H1 (cell line): ENCODE results near the gene LRRC56. TPM values are rescaled to one million over a fixed set of nuclear protein-coding genes. Genes with fewer than 3 reads are reported as not detected.

ENCODE experiments used
- CTCF ChIA-PET: fragments of 300-600 bp; sonication (Branson Sonifier 250); formaldehyde crosslinking; loops from one replicate; lab custom pipeline; 2021; ENCODE audit not compliant: partially characterized antibody; lab: Charles Lee
- POLR2A ChIA-PET: fragments of 300-600 bp; sonication (Branson Sonifier 250); formaldehyde crosslinking; loops from one replicate; lab custom pipeline; 2021; ENCODE audit warnings: inconsistent platforms; ENCODE audit not compliant: partially characterized antibody; lab: Charles Lee
- DNase-seq, 2 experiments: peaks; one replicate each; pipeline versions ENCODE4 v3.0.0 to v3.0.0-alpha.2; 2010 to 2022; ENCODE audit warnings: low spot score in 2 of 2, low read depth in 1 of 2, mixed read lengths in 1 of 2
- FAIRE-seq: peaks from 2 replicates; lab custom pipeline; 2011; peaks lifted over from hg19 to GRCh38; lab: Jason Lieb, UNC
- H2AFZ ChIP-seq: 2 replicates; pipeline ENCODE4 v1.8.1; 2012; ENCODE audit warnings: low read length, inconsistent platforms
- H2AK5ac ChIP-seq: 2 replicates; pipeline ENCODE4 v1.6.1; 2013; ENCODE audit warnings: low read depth, low read length
- H2BK120ac ChIP-seq: replicated peaks from 2 replicates; pipeline ENCODE3; 2013; ENCODE audit warnings: low read depth, low read length, inconsistent platforms
- H2BK12ac ChIP-seq: 2 replicates; pipeline ENCODE4 v1.6.1; 2013; ENCODE audit warnings: low read depth, low read length
- H2BK15ac ChIP-seq: 2 replicates; pipeline ENCODE4 v1.6.1; 2013; ENCODE audit warnings: low read length
- H2BK20ac ChIP-seq: 2 replicates; pipeline ENCODE4 v1.6.1; 2013; ENCODE audit warnings: low read length
- H2BK5ac ChIP-seq: 2 replicates; pipeline ENCODE4 v1.6.1; 2013; ENCODE audit warnings: low read depth, low read length
- H3K14ac ChIP-seq: 2 replicates; pipeline ENCODE4 v1.6.1; 2013; ENCODE audit warnings: inconsistent platforms; ENCODE audit not compliant: insufficient read length
- H3K18ac ChIP-seq: 2 replicates; pipeline ENCODE4 v1.6.1; 2013; ENCODE audit warnings: low read length; ENCODE audit errors: extremely low read depth
- H3K23ac ChIP-seq: 2 replicates; pipeline ENCODE4 v1.6.1; 2013; ENCODE audit warnings: inconsistent platforms; ENCODE audit not compliant: insufficient read length
- H3K23me2 ChIP-seq: 2 replicates; pipeline ENCODE4 v1.6.1; 2013; ENCODE audit warnings: low read depth, low read length
- H3K27ac ChIP-seq: 2 replicates; pipeline ENCODE4 v1.6.1; 2011; ENCODE audit warnings: low read depth, low read length, inconsistent platforms
- H3K27me3 ChIP-seq, 4 experiments: replicated peaks in 1 of 4; 1 replicate in 1 of 4; 2 replicates in 3 of 4; pipeline versions ENCODE4 v1.6.1 to v1.8.1; 2011 to 2013; ENCODE audit warnings: low read length in 3 of 4, mild to moderate bottlenecking in 3 of 4, inconsistent platforms in 2 of 4, mixed read lengths in 2 of 4, moderate library complexity in 1 of 4; ENCODE audit not compliant: control insufficient read depth in 3 of 4, insufficient read depth in 3 of 4; ENCODE audit errors: extremely low read depth in 1 of 4
- H3K36me3 ChIP-seq, 4 experiments: 2 replicates each; pipeline versions ENCODE4 v1.6.1 to v1.8.1; 2011 to 2013; ENCODE audit warnings: mild to moderate bottlenecking in 4 of 4, low read length in 3 of 4, moderate library complexity in 2 of 4, control low read depth in 1 of 4, inconsistent platforms in 1 of 4; ENCODE audit not compliant: insufficient read depth in 4 of 4, control insufficient read depth in 2 of 4
- H3K4ac ChIP-seq: replicated peaks from 2 replicates; pipeline ENCODE3; 2013; ENCODE audit warnings: low read length, low read depth, mixed read lengths, inconsistent platforms; ENCODE audit not compliant: insufficient read length
- H3K4me1 ChIP-seq, 4 experiments: replicated peaks in 1 of 4; 1 replicate in 1 of 4; 2 replicates in 3 of 4; pipeline versions ENCODE4 v1.6.1 to v1.8.1; 2011 to 2013; ENCODE audit warnings: low read length in 3 of 4, inconsistent platforms in 2 of 4, mixed read lengths in 1 of 4; ENCODE audit not compliant: insufficient read depth in 4 of 4, control insufficient read depth in 3 of 4
- H3K4me2 ChIP-seq, 2 experiments: 2 replicates each; pipeline versions ENCODE4 v1.6.1 to v1.8.1; 2011 to 2013; ENCODE audit warnings: low read depth in 2 of 2, low read length in 2 of 2, control low read depth in 1 of 2, inconsistent platforms in 1 of 2, mild to moderate bottlenecking in 1 of 2; ENCODE audit not compliant: insufficient read depth in 1 of 2
- H3K4me3 ChIP-seq, 4 experiments: fragments of 200-600, 300-600 bp in 1 of 4; sonication (generic), shearing (Covaris generic), sonication (Bioruptor Twin) in 1 of 4; 2 replicates each; pipeline versions ENCODE4 v1.5.1 to v1.8.1; 2011 to 2016; ENCODE audit warnings: low read length in 4 of 4, low read depth in 3 of 4, control low read depth in 2 of 4, inconsistent platforms in 2 of 4, mild to moderate bottlenecking in 2 of 4, mixed read lengths in 1 of 4, moderate library complexity in 1 of 4; ENCODE audit not compliant: insufficient read depth in 2 of 4; ENCODE audit errors: extremely low read depth in 1 of 4
- H3K56ac ChIP-seq: replicated peaks from 2 replicates; pipeline ENCODE3; 2013; ENCODE audit warnings: low read depth, mild to moderate bottlenecking, mixed read lengths, low read length, inconsistent platforms; ENCODE audit not compliant: insufficient read length
- H3K79me1 ChIP-seq: 2 replicates; pipeline ENCODE4 v1.6.1; 2013; ENCODE audit warnings: low read depth, low read length, control low read depth
- H3K79me2 ChIP-seq, 2 experiments: 2 replicates each; pipeline versions ENCODE4 v1.6.1 to v1.8.1; 2012 to 2013; ENCODE audit warnings: low read length in 2 of 2, mild to moderate bottlenecking in 2 of 2, inconsistent platforms in 1 of 2; ENCODE audit not compliant: insufficient read depth in 2 of 2, control insufficient read depth in 1 of 2
- H3K9ac ChIP-seq, 4 experiments: replicated peaks in 1 of 4; 1 replicate in 1 of 4; 2 replicates in 3 of 4; pipeline versions ENCODE4 v1.6.1 to v1.8.1; 2011 to 2013; ENCODE audit warnings: low read depth in 3 of 4, low read length in 3 of 4, control low read depth in 2 of 4, mild to moderate bottlenecking in 2 of 4, moderate library complexity in 2 of 4, inconsistent platforms in 1 of 4; ENCODE audit errors: extremely low read depth in 1 of 4
- H3K9me3 ChIP-seq, 2 experiments: 2 replicates each; pipeline versions ENCODE4 v1.6.1 to v1.8.1; 2012 to 2013; ENCODE audit warnings: mild to moderate bottlenecking in 2 of 2, moderate library complexity in 2 of 2, control low read depth in 1 of 2, inconsistent platforms in 1 of 2, low read depth in 1 of 2, low read length in 1 of 2, mixed read lengths in 1 of 2; ENCODE audit not compliant: insufficient read depth in 2 of 2
- H4K20me1 ChIP-seq, 2 experiments: replicated peaks in 1 of 2; 2 replicates each; pipeline versions ENCODE3 to v1.8.1; 2011 to 2013; ENCODE audit warnings: inconsistent platforms in 2 of 2, low read length in 2 of 2, mild to moderate bottlenecking in 1 of 2; ENCODE audit not compliant: insufficient read depth in 2 of 2, control insufficient read depth in 1 of 2
- H4K5ac ChIP-seq: 2 replicates; pipeline ENCODE4 v1.6.1; 2013; ENCODE audit warnings: low read length, low read depth, mixed read lengths, inconsistent platforms; ENCODE audit not compliant: insufficient read length
- H4K8ac ChIP-seq: 2 replicates; pipeline ENCODE4 v1.8.0; 2013; ENCODE audit warnings: mild to moderate bottlenecking, moderate library complexity, low read length, inconsistent platforms; ENCODE audit not compliant: insufficient read depth; ENCODE audit errors: extremely low read depth
- H4K91ac ChIP-seq: replicated peaks from 2 replicates; pipeline ENCODE3; 2013; ENCODE audit warnings: low read length, mixed read lengths, inconsistent platforms; ENCODE audit not compliant: insufficient read length
- EZH2 ChIP-seq: fragments of 200-600 bp; sonication (generic); IDR thresholded peaks from 2 replicates; pipeline ENCODE4 v1.7.1; 2012; ENCODE audit warnings: low read depth, mild to moderate bottlenecking, moderate library complexity, low read length, inconsistent platforms; ENCODE audit not compliant: severe bottlenecking
- KDM4A ChIP-seq: IDR thresholded peaks from one replicate; pipeline ENCODE4 v1.7.1; 2012; ENCODE audit warnings: low read depth, mild to moderate bottlenecking, moderate library complexity, low read length, inconsistent platforms; ENCODE audit not compliant: severe bottlenecking
- SAP30 ChIP-seq: fragments of 300-600 bp; sonication (generic); IDR thresholded peaks from 2 replicates; pipeline ENCODE4 v1.7.1; 2012; ENCODE audit warnings: low read length, moderate library complexity, mild to moderate bottlenecking, inconsistent platforms; ENCODE audit not compliant: insufficient read depth, insufficient replicate concordance
- SP1 ChIP-seq: IDR thresholded peaks from 2 replicates; pipeline ENCODE4 v1.6.1; 2011; ENCODE audit warnings: low read depth, low read length
- SP4 ChIP-seq: IDR thresholded peaks from 2 replicates; pipeline ENCODE4 v1.6.1; 2012; ENCODE audit warnings: low read length, inconsistent platforms
- SUZ12 ChIP-seq: fragments of 200-600 bp; sonication (generic); IDR thresholded peaks from 2 replicates; pipeline ENCODE4 v1.6.1; 2012; ENCODE audit warnings: mild to moderate bottlenecking, inconsistent platforms, low read length, moderate library complexity, mixed read lengths
- TAF1 ChIP-seq: IDR thresholded peaks from 2 replicates; pipeline ENCODE4 v1.6.1; 2011; ENCODE audit warnings: mild to moderate bottlenecking, low read depth, low read length
- WGBS, 2 experiments: shearing (Covaris generic) in 1 of 2; methylation state at CpG; one replicate each; pipeline versions ENCODE4 v1.1.6 to v1.1.7; 2013 to 2015; ENCODE audit warnings: low lambda C conversion rate in 2 of 2, mixed read lengths in 2 of 2, inconsistent platforms in 1 of 2, low coverage in 1 of 2, missing lambda C conversion rate in 1 of 2; ENCODE audit not compliant: insufficient replicate concordance in 2 of 2, insufficient coverage in 1 of 2, insufficient read length in 1 of 2; ENCODE audit errors: extremely low coverage in 1 of 2, missing lambda C conversion rate in 1 of 2; 5-methylcytosine and 5-hydroxymethylcytosine counted together
- polyA plus RNA-seq, 7 experiments: library from polyadenylated mRNA; depleted of rRNA in 3 of 7; stranded (reverse) in 5 of 7; unstranded in 2 of 7; fragments of >200 nt in 5 of 7; fragments of 200-250 nt in 2 of 7; gene quantifications; 1 replicate in 5 of 7; 2 replicates in 1 of 7; 4 replicates in 1 of 7; pipeline versions ENCODE4 v1.2.1 to v1.2.3, GENCODE V29; 2011 to 2013; ENCODE audit warnings: missing spikeins in 2 of 7, mixed read lengths in 2 of 7
- total RNA-seq: library from RNA; stranded (reverse); fragmentation: NEBNext Ultra II Directional; extraction: Animal tissue kit (Norgen Biotek cat#: 25700); gene quantifications from 2 replicates; pipeline ENCODE4 v1.2.1, GENCODE V29; 2021

LRRC56 gene
- total and polyA plus RNA-seq, 2 of the 8 experiments (the other 6 are each of a cell fraction or from before 2014, with no cell fraction given): 0.94 to 1.9 TPM

- H4K20me1 ChIP-seq: peaks cover 0 to 3% of the 10 kb centered on the region in 2 experiments
- H3K79me1 ChIP-seq: no peaks in the 10 kb centered on the region
- no peak for TF ChIP-seq SP4
- no peak for TF ChIP-seq SAP30
- peak; percentile 35 for TF ChIP-seq KDM4A
- TF ChIP-seq EZH2: peak; percentile 74
- peak; percentile 78 for TF ChIP-seq SUZ12
- TF ChIP-seq SP1: no peak
- no peak for TF ChIP-seq TAF1
- H3K4ac ChIP-seq: no peak overlapping the region
- peak overlapping the region; percentile 23 to 83 (median 36) for H3K4me3 ChIP-seq
- H3K23me2 ChIP-seq: peaks cover 14% of the 10 kb centered on the region; the same call in 1 of the 2 replicates
- no peak overlapping the region; the same call in 1 of the 2 replicates for H2BK5ac ChIP-seq
- H3K18ac ChIP-seq: peak overlapping the region; percentile 71
- peaks cover 13 to 29% (median 26%) of the 10 kb centered on the region in 4 experiments for H3K27me3 ChIP-seq
- H2BK15ac ChIP-seq: no peak overlapping the region
- peaks cover 0 to 30% (median 8%) of the 10 kb centered on the region in 4 experiments; a peak in 6 of 7 replicates for H3K4me1 ChIP-seq
- no peak overlapping the region; a peak in 1 of 7 replicates for H3K9ac ChIP-seq
- no peak overlapping the region for H3K14ac ChIP-seq
- H2AFZ ChIP-seq: no peak overlapping the region
- no peak overlapping the region for H2BK120ac ChIP-seq
- no peak overlapping the region for H3K27ac ChIP-seq
- H4K8ac ChIP-seq: peak overlapping the region; percentile 76
- H2AK5ac ChIP-seq: no peak overlapping the region
- H4K5ac ChIP-seq: peak overlapping the region; percentile 38
- POLR2A ChIA-PET: interaction anchor here (0.6 to 2.1 kb wide), 7 partner anchors 10 to 76 kb away, joined by 3 to 13 read pairs (median 4); partner anchors contain the start of gene PHRF1
- no peaks in the 10 kb centered on the region for H3K9me3 ChIP-seq
- H2BK12ac ChIP-seq: peak overlapping the region; percentile 84; the same call in 1 of the 2 replicates
- H3K4me2 ChIP-seq: peak overlapping the region; percentile 66 to 95
- CTCF ChIA-PET: interaction anchor here (1.0 to 3.8 kb wide), 6 partner anchors 10 to 91 kb away, joined by 3 to 21 read pairs (median 4); no protein-coding TSS in a partner anchor
- DNase-seq (peak in 1 of 2 experiments; percentile 63), FAIRE-seq (no peak)
- H4K91ac ChIP-seq: no peak overlapping the region
- no peaks in the 10 kb centered on the region for H3K36me3 ChIP-seq
- no peaks in the 10 kb centered on the region for H3K79me2 ChIP-seq
- no peak overlapping the region for H2BK20ac ChIP-seq
- WGBS, 2 experiments: 8% methylated on average over 69 of the region's 104 CpGs; no CpG with 5 or more reads in 1 of the 2 experiments
- H3K23ac ChIP-seq: no peak overlapping the region
- H3K56ac ChIP-seq: no peak overlapping the region
These were observed 18.7 kb downstream of the LRRC56 start for GRCh38 chr11:555780-556661.
